H1 (cell line): ENCODE measurements around the gene LTBP4. TPM values are rescaled to one million over a fixed set of nuclear protein-coding genes. Genes with fewer than 3 reads are reported as not detected.

Experiments used
- ASH2L ChIP-seq: fragments of 200-600, 300-600 bp; sonication (generic); IDR thresholded peaks from one replicate; pipeline ENCODE4 v1.7.1; 2017; ENCODE audit warnings: low read length
- CBX8 ChIP-seq: fragments of 300-800, 300-1000 bp; sonication (generic); IDR thresholded peaks from 2 replicates; pipeline ENCODE4 v1.7.1; 2016; ENCODE audit warnings: low read depth, low read length, borderline replicate concordance
- CHD7 ChIP-seq: fragments of 300-600 bp; sonication (generic); IDR thresholded peaks from 2 replicates; pipeline ENCODE4 v1.7.1; 2012; ENCODE audit warnings: low read length, moderate library complexity, mild to moderate bottlenecking, inconsistent platforms; ENCODE audit not compliant: insufficient replicate concordance
- JUN ChIP-seq: IDR thresholded peaks from 2 replicates; pipeline ENCODE4 v1.6.1; 2011; ENCODE audit warnings: low read depth, mild to moderate bottlenecking, improper control_type of control experiment, low read length
- JUND ChIP-seq: IDR thresholded peaks from 2 replicates; pipeline ENCODE4 v1.6.1; 2011; ENCODE audit warnings: mild to moderate bottlenecking, improper control_type of control experiment, low read length
- POLR2AphosphoS5 ChIP-seq: IDR thresholded peaks from 2 replicates; pipeline ENCODE4 v1.6.1; 2011; ENCODE audit warnings: low read depth, low read length
- RXRA ChIP-seq: IDR thresholded peaks from 2 replicates; pipeline ENCODE4 v1.6.1; 2011; ENCODE audit warnings: low read depth, mild to moderate bottlenecking, low read length, moderate library complexity; ENCODE audit not compliant: insufficient read depth
- USF2 ChIP-seq: IDR thresholded peaks from 2 replicates; pipeline ENCODE4 v1.6.1; 2011; ENCODE audit warnings: low read length, improper control_type of control experiment
- polyA plus RNA-seq, 7 experiments: library from polyadenylated mRNA; depleted of rRNA in 3 of 7; stranded (reverse) in 5 of 7; unstranded in 2 of 7; fragments of >200 nt in 5 of 7; fragments of 200-250 nt in 2 of 7; gene quantifications; 1 replicate in 5 of 7; 2 replicates in 1 of 7; 4 replicates in 1 of 7; pipeline versions ENCODE4 v1.2.1 to v1.2.3, GENCODE V29; 2011 to 2013; ENCODE audit warnings: missing spikeins in 2 of 7, mixed read lengths in 2 of 7
- total RNA-seq: library from RNA; stranded (reverse); fragmentation: NEBNext Ultra II Directional; extraction: Animal tissue kit (Norgen Biotek cat#: 25700); gene quantifications from 2 replicates; pipeline ENCODE4 v1.2.1, GENCODE V29; 2021

LTBP4 gene
- total and polyA plus RNA-seq, 2 of the 8 experiments (the other 6 are each of a cell fraction or from before 2014, with no cell fraction given), result 54.5 to 77.1 TPM

- no peak for TF ChIP-seq CHD7
- TF ChIP-seq USF2, result no peak
- no peak for TF ChIP-seq JUN
- no peak for TF ChIP-seq JUND
- TF ChIP-seq RXRA, result no peak
- no peak for TF ChIP-seq ASH2L
- no peak for TF ChIP-seq CBX8
- no peak for TF ChIP-seq POLR2AphosphoS5
These were observed 37.2 kb downstream of the LTBP4 start (continued) for GRCh38 chr19:40638327-40638726.
